Thyroid gland (tissue), 4 donors: ENCODE results near the gene HIVEP1. TPM values are rescaled to one million over a fixed set of nuclear protein-coding genes. Genes with fewer than 3 reads are reported as not detected.
A peak's percentile ranks its signal among the peaks of the same experiment; 100 is the strongest.

ENCODE experiments used
- DNase-seq, 2 donors: peaks; one replicate each; pipeline ENCODE4 v3.0.0-alpha.2; 2019
- H3K27ac ChIP-seq, 3 donors: fragments of 200-600 bp; sonication (generic); 1 replicate in 2 of 3; 2 replicates in 1 of 3; pipeline ENCODE4 v1.5.1; 2016 to 2019; ENCODE audit warnings: mild to moderate bottlenecking in 1 of 3, moderate library complexity in 1 of 3
- H3K27me3 ChIP-seq: fragments of 200-600 bp; sonication (generic); one replicate; pipeline ENCODE4 v1.5.1; 2019
- H3K36me3 ChIP-seq, 2 donors: fragments of 200-600 bp; sonication (generic); one replicate each; pipeline ENCODE4 v1.5.1; 2016 to 2019
- H3K4me1 ChIP-seq, 2 donors: fragments of 200-600 bp; sonication (generic); one replicate each; pipeline ENCODE4 v1.5.1; 2017 to 2019
- H3K4me3 ChIP-seq, 3 donors: fragments of 200-600 bp; sonication (generic); replicated peaks in 1 of 3; 1 replicate in 2 of 3; 2 replicates in 1 of 3; pipeline ENCODE4 v1.5.1; 2016; ENCODE audit warnings: mild to moderate bottlenecking in 1 of 3
- H3K9me3 ChIP-seq: fragments of 200-600 bp; sonication (generic); one replicate; pipeline ENCODE4 v1.5.1; 2017
- CTCF ChIP-seq, 6 experiments: fragments of 200-600 bp in 3 of 6; fragments of 450-650 bp in 3 of 6; sonication (generic) in 3 of 6; IDR thresholded peaks; one replicate each; pipeline ENCODE4 v1.5.1; 2016 to 2019; ENCODE audit warnings: antibody characterized with exemption in 6 of 6, mild to moderate bottlenecking in 2 of 6, inconsistent platforms in 1 of 6, moderate library complexity in 1 of 6
- POLR2A ChIP-seq, 2 donors: fragments of 450-650 bp; IDR thresholded peaks; one replicate each; pipeline ENCODE4 v1.6.1; 2017; ENCODE audit warnings: antibody characterized with exemption in 2 of 2, mild to moderate bottlenecking in 2 of 2, moderate library complexity in 1 of 2
- WGBS, 2 donors: methylation state at CpG; one replicate each; pipeline ENCODE4 v1.1.5; 2017; 5-methylcytosine and 5-hydroxymethylcytosine counted together
- intact Hi-C: fragments of 100-400 bp; cut with DNase I; formaldehyde crosslinking; loops from one replicate; pipeline ENCODE4 v1.15.1; 2023
- total RNA-seq, 4 donors: library from RNA; depleted of rRNA; stranded (reverse); fragments of >200 nt; gene quantifications; one replicate each; pipeline ENCODE4 v1.2.3, GENCODE V29; 2016

HIVEP1 gene
- total RNA-seq, 4 donors from 2014 or later: 17.4 to 35.1 (median 29.0) TPM

GRCh38 chr6:12026833-12027232 is 14.7 kb downstream of the HIVEP1 start:
- no peak for TF ChIP-seq POLR2A (IDR thresholded peaks at IDR 0.05)
- TF ChIP-seq CTCF (IDR thresholded peaks at IDR 0.05): no peak
- intact Hi-C loops: no loop called here
- H3K27me3 ChIP-seq: no peaks in the 10 kb centered on the region
- no peak for DNase-seq
- H3K4me3 ChIP-seq: no peak overlapping the region
- H3K36me3 ChIP-seq: no peaks in the 10 kb centered on the region
- peak overlapping the region in 1 of 3 donors; percentile 51 for H3K27ac ChIP-seq
- 95 to 97% methylated on average over 1 of the region's 1 CpG for WGBS, 2 donors
- peaks cover 9 to 10% of the 10 kb centered on the region in 2 donors for H3K4me1 ChIP-seq
- no peaks in the 10 kb centered on the region for H3K9me3 ChIP-seq

- no peaks in the 10 kb centered on the region for H3K9me3 ChIP-seq
- H3K27ac ChIP-seq: no peak overlapping the region
- H3K4me1 ChIP-seq: peaks cover 9 to 12% of the 10 kb centered on the region in 2 donors
- no peak overlapping the region for H3K4me3 ChIP-seq
- 93 to 98% methylated on average over 4 of the region's 4 CpGs for WGBS, 2 donors
- intact Hi-C loops: no loop called here
- H3K36me3 ChIP-seq: no peaks in the 10 kb centered on the region
- DNase-seq: no peak
- no peak for TF ChIP-seq CTCF (IDR thresholded peaks at IDR 0.05)
- no peak for TF ChIP-seq POLR2A (IDR thresholded peaks at IDR 0.05)
- no peaks in the 10 kb centered on the region for H3K27me3 ChIP-seq
Measured at GRCh38 chr6:12028213-12028612, 16.1 kb downstream of the HIVEP1 start.

- peaks cover 16 to 28% of the 10 kb centered on the region in 2 donors for H3K4me1 ChIP-seq
- no peaks in the 10 kb centered on the region for H3K27me3 ChIP-seq
- TF ChIP-seq POLR2A (IDR thresholded peaks at IDR 0.05) (no peak), CTCF (IDR thresholded peaks at IDR 0.05) (no peak)
- no peaks in the 10 kb centered on the region for H3K36me3 ChIP-seq
- no peaks in the 10 kb centered on the region for H3K9me3 ChIP-seq
- intact Hi-C loops: no loop called here
- H3K4me3 ChIP-seq: no peak overlapping the region
- 83 to 97% methylated on average over 4 of the region's 4 CpGs for WGBS, 2 donors
- no peak for DNase-seq
- no peak overlapping the region for H3K27ac ChIP-seq
Measured at GRCh38 chr6:12029979-12030737, 18.0 kb downstream of the HIVEP1 start.

GRCh38 chr6:12030993-12031550 is 19.0 kb downstream of the HIVEP1 start:
- Histone ChIP-seq H3K9me3 (no peaks in the 10 kb centered on the region), H3K27me3 (no peaks in the 10 kb centered on the region), H3K4me3 (no peak overlapping the region), H3K36me3 (no peaks in the 10 kb centered on the region), H3K4me1 (peaks cover 15 to 24% of the 10 kb centered on the region in 2 donors), H3K27ac (no peak overlapping the region)
- 87 to 88% methylated on average over 2 of the region's 2 CpGs for WGBS, 2 donors
- TF ChIP-seq CTCF (IDR thresholded peaks at IDR 0.05) (no peak), POLR2A (IDR thresholded peaks at IDR 0.05) (no peak)
- no peak for DNase-seq
- intact Hi-C loops: no loop called here
